ENCODE measurements around the gene LGI2.
"Not testable (repeated sequence)": the region's sequence is repeated elsewhere in the genome, so short reads cannot be mapped to it uniquely, and the experiment has no call there.

The LGI2 gene

DNA sequence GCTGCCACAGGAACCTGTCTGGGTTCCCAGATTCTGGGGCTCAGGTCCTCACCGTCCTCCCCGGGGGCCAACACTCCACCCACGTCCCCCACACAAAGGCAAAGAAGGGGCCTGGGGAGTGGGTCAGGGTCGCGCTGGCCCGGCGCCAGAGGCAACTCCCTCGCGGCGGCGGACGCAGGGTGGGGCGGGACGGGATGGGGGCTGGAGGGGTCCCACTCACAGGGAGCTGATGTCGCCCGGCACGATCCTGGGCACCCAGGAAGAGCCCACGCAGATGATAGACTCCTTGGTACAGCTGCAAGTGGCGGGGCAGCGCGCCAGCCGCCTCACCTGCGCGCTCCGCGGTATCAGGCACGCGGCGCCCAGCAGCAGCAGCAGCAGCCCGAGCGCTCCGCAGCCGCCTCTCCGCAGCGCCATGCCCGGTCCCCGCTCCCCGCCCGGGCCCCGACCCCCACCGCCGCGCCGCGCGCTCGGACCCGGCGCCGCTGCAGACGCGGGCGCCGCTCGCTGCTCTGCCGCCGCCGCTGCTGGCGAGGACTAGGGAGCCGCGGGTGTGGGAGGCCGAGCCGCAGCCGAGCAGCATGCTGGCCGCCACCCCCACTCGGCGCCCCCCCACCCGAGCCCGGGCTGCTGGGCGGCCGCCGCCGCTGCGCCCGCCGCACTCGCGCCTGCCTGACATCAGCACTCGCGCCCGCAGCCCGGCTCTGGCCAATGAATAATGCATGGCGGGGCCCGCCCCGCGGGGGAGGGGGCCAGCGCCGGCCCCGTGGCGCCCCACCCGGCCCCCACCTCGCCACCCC, at the start of gene LGI2:
LGI2 (minus strand) TSS at position 670 of the 800 bp plus-strand sequence; CDS start at position 417, 253 bp downstream.
- DNase-seq (ENCODE audit: insufficient read length, low spot score) (peak; percentile 45), FAIRE-seq (no peak)

GRCh38 chr4:25078523-25078922, 47.8 kb upstream of the LGI2 start:
- no peak for FAIRE-seq
- no peak for DNase-seq (ENCODE audit: insufficient read length, low spot score)

DNA sequence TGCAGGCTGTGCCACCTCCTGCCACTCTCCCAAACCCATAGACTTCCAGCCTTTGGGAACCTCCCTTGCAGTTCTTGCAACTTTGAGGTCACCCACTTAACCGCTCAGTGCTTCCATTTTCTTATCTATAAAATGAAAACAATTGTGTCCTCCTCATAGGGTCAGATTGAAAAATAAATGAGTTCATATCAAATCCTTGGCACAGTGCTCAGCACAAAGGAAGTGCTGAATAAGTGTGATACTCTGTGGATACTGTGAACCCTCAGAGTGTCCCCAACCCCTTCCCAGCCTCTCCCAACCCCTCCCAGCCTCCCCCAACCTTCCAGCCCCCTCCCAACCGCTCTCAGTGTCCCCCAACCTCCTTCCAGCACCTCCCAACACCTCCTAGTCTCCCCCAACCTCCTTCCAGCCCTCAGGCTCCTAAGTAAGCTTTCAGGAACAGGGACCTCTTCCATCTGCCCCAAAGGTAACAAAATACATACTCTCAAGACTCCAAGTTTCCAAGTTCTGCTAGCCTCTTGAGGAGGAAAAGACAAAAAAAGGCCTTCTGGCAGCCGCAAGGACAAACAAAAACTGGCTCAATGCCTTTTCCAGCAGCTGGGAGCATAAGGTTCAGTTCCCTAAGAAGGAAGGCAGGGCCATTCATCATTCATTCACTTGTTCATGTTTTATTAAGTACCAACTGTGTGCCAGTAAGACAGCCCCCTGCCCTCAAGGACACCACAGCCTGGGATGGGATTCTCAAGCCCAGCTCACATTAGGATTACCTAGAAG, 46.1 kb upstream of the LGI2 start:
- DNase-seq (ENCODE audit: insufficient read length, low spot score) (no peak), FAIRE-seq (no peak)

GRCh38 chr4:25075851-25076250, 45.1 kb upstream of the LGI2 start:
- no peak for FAIRE-seq
- DNase-seq (ENCODE audit: insufficient read length, low spot score): no peak

- DNase-seq (ENCODE audit: insufficient read length, low spot score): no peak
- FAIRE-seq: no peak
These were observed 44.4 kb upstream of the LGI2 start for GRCh38 chr4:25075129-25075528.

DNA sequence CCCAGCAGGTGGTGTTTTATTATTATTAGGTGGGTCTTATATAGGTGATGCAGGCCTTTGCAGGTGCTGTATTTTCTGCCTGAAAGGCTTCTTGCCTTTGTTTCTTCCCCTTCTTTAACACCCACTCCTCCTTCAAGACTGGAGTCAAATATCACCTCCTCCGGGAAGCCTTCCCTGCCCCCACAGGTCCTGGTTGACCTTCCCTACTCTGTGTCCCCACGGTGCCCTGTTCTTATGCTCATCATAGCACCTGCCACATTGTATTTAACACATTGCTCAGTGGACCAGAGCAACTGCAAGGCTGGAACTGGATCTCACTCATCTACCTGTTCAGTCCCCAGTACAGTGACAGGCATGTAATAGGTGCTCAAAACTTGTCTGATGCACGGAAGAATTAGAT, 39.8 kb upstream of the LGI2 start:
- FAIRE-seq: no peak
- DNase-seq (ENCODE audit: insufficient read length, low spot score): no peak

GRCh38 chr4:25069014-25069413, 38.3 kb upstream of the LGI2 start:
- DNase-seq (ENCODE audit: insufficient read length, low spot score): no peak
- FAIRE-seq: no peak

DNA sequence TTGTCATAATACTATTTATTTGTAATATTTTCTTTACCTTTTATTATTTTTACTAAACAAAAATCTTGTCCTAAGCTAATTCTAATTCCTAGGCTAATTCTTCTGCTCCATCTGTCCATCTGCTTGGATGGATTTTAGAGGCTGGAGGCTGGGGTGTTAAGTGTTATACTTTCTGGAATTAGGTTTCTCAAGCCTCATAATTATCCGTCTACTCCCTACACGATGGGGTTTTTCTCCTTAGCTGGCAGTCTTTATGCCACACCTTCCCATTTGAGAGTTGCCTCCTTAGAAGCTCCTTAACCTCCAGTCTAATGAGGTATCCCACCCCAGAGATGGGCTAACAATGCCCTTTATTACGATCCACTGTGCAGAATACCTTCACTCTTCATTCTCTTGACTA, 37.6 kb upstream of the LGI2 start:
- FAIRE-seq: no peak
- DNase-seq (ENCODE audit: insufficient read length, low spot score): no peak

GRCh38 chr4:25065932-25066590, 35.3 kb upstream of the LGI2 start:
- DNase-seq (ENCODE audit: insufficient read length, low spot score) (no peak), FAIRE-seq (no peak)

DNA sequence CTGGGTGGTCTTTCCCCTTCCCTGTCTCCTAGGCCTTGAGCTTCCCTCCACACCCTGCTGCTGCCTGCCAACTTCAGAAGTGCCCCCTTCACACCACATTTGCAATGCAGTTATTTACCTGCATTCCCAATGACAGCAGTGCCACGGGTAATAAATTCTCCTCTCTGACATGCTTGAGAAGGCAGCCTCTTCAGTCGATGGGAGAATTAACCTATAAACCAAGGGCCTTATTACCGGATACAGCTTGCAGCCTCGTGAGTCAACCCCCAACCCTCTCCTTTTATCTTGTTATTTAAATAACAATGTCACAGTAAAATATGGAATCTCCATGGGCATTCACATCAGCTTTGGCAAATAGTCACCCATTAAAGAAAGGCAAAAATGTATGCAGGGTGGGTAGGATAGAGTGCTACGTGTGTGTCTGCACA, 34.7 kb upstream of the LGI2 start:
- no peak for DNase-seq (ENCODE audit: insufficient read length, low spot score)
- no peak for FAIRE-seq

GRCh38 chr4:25064447-25064846, 33.7 kb upstream of the LGI2 start:
- not testable (repeated sequence) for FAIRE-seq; DNase-seq (ENCODE audit: insufficient read length, low spot score)

DNA sequence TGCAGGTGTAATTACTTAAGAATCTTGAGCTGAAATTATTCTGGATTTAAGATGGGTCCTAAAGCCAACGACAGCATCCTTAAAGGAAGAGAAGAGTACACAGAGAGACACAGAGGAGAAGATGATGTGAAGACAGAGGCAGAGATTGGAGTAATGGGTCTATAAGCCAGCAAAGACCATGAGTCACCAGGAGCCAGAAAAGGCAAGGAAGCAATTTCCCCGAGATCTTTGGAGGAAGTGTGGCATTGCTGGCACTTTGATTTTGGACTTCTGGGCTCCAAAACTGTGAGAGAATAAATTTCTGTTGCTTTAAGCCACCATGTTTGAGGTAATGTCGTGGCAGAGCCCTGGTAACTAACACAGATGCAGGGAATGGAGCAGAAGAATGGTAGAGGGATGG, 32.4 kb upstream of the LGI2 start:
- no peak for DNase-seq (ENCODE audit: insufficient read length, low spot score)
- no peak for FAIRE-seq

DNA sequence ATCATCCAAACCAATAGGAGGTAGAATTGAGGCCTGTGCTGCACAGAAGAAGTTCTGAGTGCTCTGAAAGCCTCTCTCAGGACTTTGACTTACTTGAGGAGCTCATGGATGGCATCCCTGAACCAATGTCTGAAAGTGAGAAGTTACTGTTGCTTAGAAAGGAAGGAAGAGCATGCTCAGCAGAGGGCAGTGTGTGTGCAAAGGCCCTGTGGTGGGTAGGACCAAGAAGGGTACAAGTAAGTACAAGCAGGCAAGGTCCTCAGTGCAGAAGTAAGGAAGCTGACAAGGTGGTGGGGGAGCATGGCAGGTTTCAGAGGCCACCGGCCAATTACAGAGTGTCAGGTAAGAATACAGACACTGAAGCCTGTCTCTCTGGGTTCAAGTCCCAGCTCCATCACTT, 31.4 kb upstream of the LGI2 start:
- FAIRE-seq (no peak), DNase-seq (ENCODE audit: insufficient read length, low spot score) (no peak)

DNA sequence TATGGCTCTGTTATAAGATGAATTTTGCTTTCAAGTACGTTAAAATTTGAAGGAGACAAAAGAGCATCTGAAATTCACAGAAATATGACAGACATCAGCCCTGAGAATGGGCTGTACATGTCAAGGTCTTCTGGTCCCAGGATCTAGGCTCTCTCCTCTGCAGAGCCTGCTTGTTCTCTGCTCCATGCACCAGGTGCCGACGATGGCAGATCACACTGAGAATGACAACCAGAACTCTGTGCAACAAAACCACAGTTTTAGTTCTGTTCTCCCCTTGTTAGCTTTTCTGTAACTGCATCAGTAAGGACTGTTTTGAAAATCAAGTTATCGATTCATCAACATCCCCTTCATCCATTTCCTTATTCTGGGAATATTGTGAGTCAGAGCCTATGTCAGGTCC, 30.9 kb upstream of the LGI2 start:
- DNase-seq (ENCODE audit: insufficient read length, low spot score) (no peak), FAIRE-seq (no peak)

DNA sequence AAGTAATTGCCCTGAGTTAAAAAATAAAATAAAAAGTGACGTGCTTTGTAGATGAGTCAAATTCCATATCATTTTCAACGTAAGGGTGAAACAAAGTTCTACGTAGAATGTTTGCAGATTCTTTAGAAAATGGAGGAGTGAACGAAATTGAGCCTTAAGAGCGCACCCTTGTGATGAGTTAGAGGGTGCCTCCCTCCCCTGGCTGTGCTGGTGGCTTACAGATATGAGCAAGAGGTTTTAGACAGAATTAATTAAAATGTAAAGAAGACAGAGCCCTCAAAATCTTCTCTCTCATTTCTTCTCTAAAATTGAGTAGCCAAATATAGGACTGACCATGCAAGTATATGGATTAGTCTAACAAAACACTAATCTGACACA, 30.2 kb upstream of the LGI2 start:
- DNase-seq (ENCODE audit: insufficient read length, low spot score) (no peak), FAIRE-seq (no peak)

DNA sequence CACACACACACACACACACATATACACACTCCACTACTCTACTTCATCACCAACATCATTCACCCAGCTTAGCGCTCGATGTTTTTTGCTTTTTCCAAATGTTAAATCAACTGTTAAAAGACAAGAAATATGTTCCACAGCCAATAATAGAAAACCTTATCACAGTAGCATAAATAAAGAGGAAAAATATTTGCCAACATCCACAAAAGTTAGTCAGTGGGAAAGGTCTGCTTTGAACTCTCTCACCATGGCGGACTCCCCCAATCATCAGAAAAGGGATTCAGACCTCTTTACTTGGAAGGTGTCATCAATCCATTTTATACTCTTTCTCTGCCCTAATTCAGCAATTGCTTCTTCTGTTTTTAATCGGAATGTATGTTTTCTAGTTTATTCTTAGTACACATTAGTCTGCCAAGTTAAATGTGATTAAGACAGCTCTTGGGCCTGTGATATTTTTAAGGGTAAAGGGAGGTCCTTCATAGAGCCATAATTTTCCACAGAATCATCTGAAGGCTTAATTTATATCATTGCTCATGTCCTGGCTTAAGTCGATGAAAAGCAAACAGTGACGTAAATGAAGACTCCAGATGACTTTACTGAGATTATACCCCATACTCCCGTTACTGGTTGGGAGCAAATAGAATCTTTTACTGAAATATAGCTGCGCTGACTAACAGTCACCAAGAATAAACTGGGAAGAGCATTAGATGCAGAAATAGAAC, 29.7 kb upstream of the LGI2 start:
- DNase-seq (ENCODE audit: insufficient read length, low spot score) (no peak), FAIRE-seq (no peak)

DNA sequence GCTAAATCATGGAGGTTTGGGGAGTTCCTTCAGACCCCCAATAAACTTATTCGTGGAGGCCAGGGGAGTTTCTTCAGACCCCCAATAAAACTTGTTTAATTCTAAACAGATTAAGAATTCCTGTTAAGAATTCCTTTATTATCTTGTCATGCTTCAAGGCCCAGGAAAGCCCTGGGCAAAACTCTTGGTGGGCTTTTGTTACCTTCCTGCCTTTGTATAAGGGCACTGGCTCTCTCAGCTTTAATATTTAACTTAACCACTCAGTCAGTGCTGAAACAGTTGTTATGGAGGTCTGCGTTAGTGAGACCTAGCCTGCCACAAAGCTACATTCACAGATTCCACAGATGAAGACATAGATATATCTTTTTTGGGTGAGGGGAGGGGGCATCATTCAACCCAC, 29.0 kb upstream of the LGI2 start:
- FAIRE-seq (no peak), DNase-seq (ENCODE audit: insufficient read length, low spot score) (no peak)

DNA sequence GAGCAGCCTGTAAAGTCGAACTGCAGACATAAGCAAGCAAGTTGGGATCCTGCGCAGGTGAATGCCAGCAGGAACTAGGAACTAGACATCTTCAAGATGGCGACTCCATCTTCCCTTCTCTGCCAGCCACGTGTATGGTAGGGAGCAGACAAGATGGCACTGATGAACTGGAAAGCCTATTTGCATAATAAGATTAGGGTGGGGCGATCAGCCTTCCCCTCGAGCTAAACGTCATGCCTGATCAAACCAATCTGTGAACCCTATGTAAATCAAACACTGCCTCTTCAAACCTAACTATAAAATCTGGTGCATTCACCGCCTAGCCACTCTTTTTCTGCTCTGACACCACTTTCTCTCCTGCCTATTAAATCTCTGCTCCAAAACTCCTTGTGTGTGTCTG, 28.1 kb upstream of the LGI2 start:
- no peak for FAIRE-seq

DNA sequence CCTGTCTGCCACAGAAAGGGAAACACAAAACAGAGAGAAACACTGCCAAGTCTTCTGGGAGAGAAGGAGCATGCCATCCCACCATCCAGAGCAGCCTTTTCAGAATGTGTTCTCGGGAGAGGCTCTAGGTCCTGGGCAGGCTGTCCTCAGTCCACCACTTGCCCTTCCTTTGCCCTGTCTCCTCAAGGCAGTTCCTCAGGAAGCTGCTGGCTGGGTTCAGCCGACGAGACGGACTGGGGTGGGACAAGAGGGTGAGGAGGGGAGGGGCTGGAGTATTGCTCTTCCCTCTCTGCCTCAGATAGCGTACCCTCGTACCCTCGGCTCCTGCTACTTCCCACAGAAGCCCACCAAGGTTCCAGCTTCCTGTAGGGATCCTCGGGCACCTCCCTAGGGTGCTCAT, 26.6 kb upstream of the LGI2 start:
- no peak for DNase-seq (ENCODE audit: insufficient read length, low spot score)

More for the DNA sequence above, 28.1 kb upstream of the LGI2 start:
- DNase-seq (ENCODE audit: insufficient read length, low spot score): no peak

DNA sequence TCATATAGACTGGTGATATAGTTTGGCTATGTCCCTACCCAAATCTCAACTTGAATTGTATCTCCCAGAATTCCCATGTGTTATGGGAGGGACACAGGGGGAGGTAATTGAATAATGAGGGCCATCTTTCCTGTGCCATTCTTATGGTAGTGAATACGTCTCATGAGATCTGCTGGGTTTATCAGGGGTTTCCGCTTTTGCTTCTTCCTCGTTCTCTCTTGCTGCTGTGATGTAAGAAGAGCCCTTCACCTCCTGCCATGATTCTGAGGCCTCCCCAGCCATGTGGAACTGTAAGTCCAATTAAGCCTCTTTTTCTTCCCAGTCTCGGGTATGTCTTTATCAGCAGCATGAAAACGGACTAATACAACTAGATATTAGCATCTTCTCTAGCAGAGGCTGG, 21.3 kb upstream of the LGI2 start:
- not testable (repeated sequence) for FAIRE-seq; DNase-seq (ENCODE audit: insufficient read length, low spot score)

More for the DNA sequence above, 26.6 kb upstream of the LGI2 start:
- no peak for FAIRE-seq

- DNase-seq (ENCODE audit: insufficient read length, low spot score) (no peak), FAIRE-seq (no peak)
These were observed 20.8 kb upstream of the LGI2 start for GRCh38 chr4:25051534-25051933.

Data from HTR-8/SVneo (cell line).